GM23338 (cell line): ENCODE data around the gene PLS3. TPM values are rescaled to one million over a fixed set of nuclear protein-coding genes. Genes with fewer than 3 reads are reported as not detected.

ENCODE experiments used
- ATAC-seq: fragments of 200-7000 bp; cut with Tn5 transposase; 3 replicates; pipeline ENCODE4 v1.9.1; 2020
- DNase-seq: peaks from one replicate; pipeline ENCODE4 v3.0.0-alpha.2; 2015; ENCODE audit warnings: low spot score
- H2AFZ ChIP-seq: fragments of 200-600 bp; sonication (generic); 2 replicates; pipeline ENCODE4 v1.8.0; 2016; ENCODE audit warnings: antibody characterized with exemption, mild to moderate bottlenecking, moderate library complexity
- H3F3A ChIP-seq: fragments of 200-600 bp; sonication (generic); replicated peaks from 2 replicates; pipeline ENCODE4 v1.8.0; 2017; ENCODE audit warnings: antibody characterized with exemption, mixed run types, low read depth
- H3K27ac ChIP-seq: fragments of 200-600 bp; sonication (generic); 2 replicates; pipeline ENCODE4 v1.6.1; 2016; ENCODE audit warnings: low read depth
- H3K27me3 ChIP-seq: fragments of 200-600 bp; sonication (generic); 2 replicates; pipeline ENCODE4 v1.8.0; 2016; ENCODE audit warnings: mild to moderate bottlenecking, mixed run types, moderate library complexity; ENCODE audit not compliant: insufficient read depth
- H3K36me3 ChIP-seq: fragments of 200-600 bp; sonication (generic); 2 replicates; pipeline ENCODE4 v1.8.0; 2016; ENCODE audit warnings: mild to moderate bottlenecking; ENCODE audit not compliant: insufficient read depth
- H3K4me1 ChIP-seq: fragments of 200-600 bp; sonication (generic); 2 replicates; pipeline ENCODE4 v1.8.0; 2016; ENCODE audit warnings: mild to moderate bottlenecking, moderate library complexity; ENCODE audit not compliant: insufficient read depth
- H3K4me2 ChIP-seq: fragments of 200-600 bp; sonication (generic); 2 replicates; pipeline ENCODE4 v1.7.1; 2017; ENCODE audit warnings: mixed run types
- H3K4me3 ChIP-seq: fragments of 200-600 bp; sonication (generic); 2 replicates; pipeline ENCODE4 v1.6.1; 2016; ENCODE audit warnings: mixed run types
- H3K79me2 ChIP-seq: fragments of 200-600 bp; sonication (generic); replicated peaks from 2 replicates; pipeline ENCODE4 v1.8.0; 2017; ENCODE audit warnings: mild to moderate bottlenecking; ENCODE audit not compliant: insufficient read depth
- H3K9me2 ChIP-seq: fragments of 200-600 bp; sonication (generic); 2 replicates; pipeline ENCODE4 v1.8.0; 2017; ENCODE audit not compliant: insufficient read depth
- H4K20me1 ChIP-seq: fragments of 200-600 bp; sonication (generic); replicated peaks from 2 replicates; pipeline ENCODE4 v1.8.0; 2017; ENCODE audit warnings: mild to moderate bottlenecking; ENCODE audit not compliant: insufficient read depth
- H3K27ac Mint-ChIP-seq: 2 replicates; pipeline ENCODE4 v1.8.0; 2020; ENCODE audit warnings: inconsistent platforms, mild to moderate bottlenecking, moderate library complexity, mixed read lengths
- H3K27me3 Mint-ChIP-seq: 3 replicates; pipeline ENCODE4 v1.8.0; 2022; ENCODE audit warnings: low read depth, mild to moderate bottlenecking, moderate library complexity, mixed read lengths, inconsistent platforms; ENCODE audit not compliant: insufficient read depth, poor library complexity
- H3K36me3 Mint-ChIP-seq: 3 replicates; pipeline ENCODE4 v1.8.0; 2021; ENCODE audit warnings: low read depth, mild to moderate bottlenecking, inconsistent platforms, moderate library complexity, mixed read lengths
- H3K4me1 Mint-ChIP-seq: 3 replicates; pipeline ENCODE4 v1.8.0; 2020; ENCODE audit warnings: mild to moderate bottlenecking, inconsistent platforms, mixed read lengths
- H3K4me3 Mint-ChIP-seq: 3 replicates; pipeline ENCODE4 v1.8.0; 2021; ENCODE audit warnings: moderate library complexity, mild to moderate bottlenecking, inconsistent platforms, mixed read lengths
- H3K9me3 Mint-ChIP-seq: 3 replicates; pipeline ENCODE4 v1.8.0; 2020; ENCODE audit warnings: moderate library complexity, mild to moderate bottlenecking, inconsistent platforms, mixed read lengths
- CREB1 ChIP-seq: fragments of 250-450 bp; sonication (Bioruptor Pico); IDR thresholded peaks from 2 replicates; pipeline ENCODE4 v1.5.0; 2020; ENCODE audit warnings: low read depth, mild to moderate bottlenecking, moderate library complexity
- EZH2 ChIP-seq: fragments of 200-600 bp; sonication (generic); IDR thresholded peaks from one replicate; pipeline ENCODE4 v1.8.0; 2017; ENCODE audit warnings: antibody characterized with exemption, mild to moderate bottlenecking, low read depth; ENCODE audit not compliant: unreplicated experiment
- EZH2phosphoT487 ChIP-seq: fragments of 200-600 bp; sonication (generic); IDR thresholded peaks from one replicate; pipeline ENCODE4 v1.8.1; 2018; ENCODE audit warnings: antibody characterized with exemption; ENCODE audit not compliant: unreplicated experiment
- JUNB ChIP-seq: IDR thresholded peaks from one replicate; pipeline ENCODE4 v1.6.1; 2016; ENCODE audit warnings: antibody characterized with exemption; ENCODE audit not compliant: unreplicated experiment
- NANOG ChIP-seq: IDR thresholded peaks from 2 replicates; pipeline ENCODE4 v1.6.1; 2016; ENCODE audit warnings: antibody characterized with exemption, borderline replicate concordance
- POLR2AphosphoS5 ChIP-seq: IDR thresholded peaks from 2 replicates; pipeline ENCODE4 v1.6.1; 2016; ENCODE audit warnings: antibody characterized with exemption, low read depth
- STAT1 ChIP-seq: IDR thresholded peaks from one replicate; pipeline ENCODE4 v1.6.1; 2016; ENCODE audit warnings: antibody characterized with exemption; ENCODE audit not compliant: unreplicated experiment
- ZNF114 ChIP-seq: fragments of 250-450 bp; sonication (Bioruptor Pico); IDR thresholded peaks from 2 replicates; pipeline ENCODE4 v1.5.0; 2020; ENCODE audit warnings: mild to moderate bottlenecking, moderate library complexity
- ZNF331 ChIP-seq: fragments of 250-450 bp; sonication (Bioruptor Pico); IDR thresholded peaks from 2 replicates; pipeline ENCODE4 v1.5.0; 2020; ENCODE audit warnings: low read depth, mild to moderate bottlenecking, moderate library complexity
- polyA plus RNA-seq: library from polyadenylated mRNA; unstranded; fragments of >200 nt; fragmentation: Nextera tagmentation; extraction: Ambion mirVana; gene quantifications from 2 replicates; pipeline ENCODE4 v1.2.1, GENCODE V29; 2016
- total RNA-seq: library from RNA; depleted of rRNA; stranded (reverse); fragments of >200 nt; shearing (Covaris generic); gene quantifications from 2 replicates; pipeline ENCODE4 v1.2.3, GENCODE V29; 2014
- TF ChIP-seq, protein P1 (sequence below): IDR thresholded peaks from 2 replicates; pipeline ENCODE4 v1.6.1; 2016; ENCODE audit warnings: antibody characterized with exemption
- TF ChIP-seq, protein P2 (sequence below): IDR thresholded peaks from one replicate; pipeline ENCODE4 v1.6.1; 2018; ENCODE audit warnings: antibody characterized with exemption; ENCODE audit not compliant: unreplicated experiment
- TF ChIP-seq, protein P3 (sequence below), 2 experiments: fragments of 200-600 bp in 1 of 2; sonication (generic) in 1 of 2; conservative IDR thresholded peaks; 2 replicates each; pipeline versions ENCODE4 v1.5.1 to v1.6.1; 2016 to 2017; ENCODE audit warnings: antibody characterized with exemption in 2 of 2, low read depth in 2 of 2, mild to moderate bottlenecking in 2 of 2, moderate library complexity in 1 of 2
- TF ChIP-seq, protein P4 (sequence below): fragments of 250-450 bp; sonication (Bioruptor Pico); IDR thresholded peaks from 2 replicates; pipeline ENCODE4 v1.5.0; 2020; ENCODE audit warnings: mild to moderate bottlenecking, moderate library complexity

Gene PLS3
- total and polyA plus RNA-seq, 2 experiments from 2014 or later = 81.6 to 128 TPM

DNA sequence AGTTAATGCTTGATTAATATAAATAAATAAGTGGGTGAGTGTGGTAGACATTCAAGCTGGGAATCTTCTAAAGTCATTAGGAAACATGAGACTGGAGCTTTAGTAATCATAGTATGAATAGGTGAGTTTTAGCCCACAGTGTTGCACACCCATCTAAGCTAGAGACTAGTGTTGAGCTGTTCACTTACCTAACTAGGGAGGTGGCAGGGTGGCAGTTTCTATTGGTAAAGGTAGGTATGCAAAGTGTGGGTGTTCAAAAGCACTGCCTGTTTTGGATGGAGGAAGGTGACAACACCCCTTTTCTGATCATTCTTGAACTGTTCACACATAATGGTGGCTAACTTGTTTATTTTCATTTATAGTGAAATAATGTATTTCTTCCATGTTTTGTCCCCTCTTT lies 41.3 kb downstream of the PLS3 start:
- no peak overlapping the region for H2AFZ ChIP-seq
- peaks cover 4% of the 10 kb centered on the region; the same call in 1 of the 2 replicates for H3K4me1 ChIP-seq
- Mint-ChIP-seq H3K36me3 (no peaks in the 10 kb centered on the region; the same call in 2 of the 3 replicates), H3K9me3 (no peaks in the 10 kb centered on the region), H3K4me1 (peaks cover 25% of the 10 kb centered on the region), H3K27ac (no peak overlapping the region), H3K4me3 (no peak overlapping the region), H3K27me3 (peaks cover 2% of the 10 kb centered on the region)
- peaks cover 67% of the 10 kb centered on the region for H3K79me2 ChIP-seq
- DNase-seq = no peak
- no peak for TF ChIP-seq ZNF114 (CRISPR knock-in tag)
- no peak for TF ChIP-seq ZNF331 (CRISPR knock-in tag)
- TF ChIP-seq, protein P1, sequence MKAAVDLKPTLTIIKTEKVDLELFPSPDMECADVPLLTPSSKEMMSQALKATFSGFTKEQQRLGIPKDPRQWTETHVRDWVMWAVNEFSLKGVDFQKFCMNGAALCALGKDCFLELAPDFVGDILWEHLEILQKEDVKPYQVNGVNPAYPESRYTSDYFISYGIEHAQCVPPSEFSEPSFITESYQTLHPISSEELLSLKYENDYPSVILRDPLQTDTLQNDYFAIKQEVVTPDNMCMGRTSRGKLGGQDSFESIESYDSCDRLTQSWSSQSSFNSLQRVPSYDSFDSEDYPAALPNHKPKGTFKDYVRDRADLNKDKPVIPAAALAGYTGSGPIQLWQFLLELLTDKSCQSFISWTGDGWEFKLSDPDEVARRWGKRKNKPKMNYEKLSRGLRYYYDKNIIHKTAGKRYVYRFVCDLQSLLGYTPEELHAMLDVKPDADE = no peak
- TF ChIP-seq, protein P2, sequence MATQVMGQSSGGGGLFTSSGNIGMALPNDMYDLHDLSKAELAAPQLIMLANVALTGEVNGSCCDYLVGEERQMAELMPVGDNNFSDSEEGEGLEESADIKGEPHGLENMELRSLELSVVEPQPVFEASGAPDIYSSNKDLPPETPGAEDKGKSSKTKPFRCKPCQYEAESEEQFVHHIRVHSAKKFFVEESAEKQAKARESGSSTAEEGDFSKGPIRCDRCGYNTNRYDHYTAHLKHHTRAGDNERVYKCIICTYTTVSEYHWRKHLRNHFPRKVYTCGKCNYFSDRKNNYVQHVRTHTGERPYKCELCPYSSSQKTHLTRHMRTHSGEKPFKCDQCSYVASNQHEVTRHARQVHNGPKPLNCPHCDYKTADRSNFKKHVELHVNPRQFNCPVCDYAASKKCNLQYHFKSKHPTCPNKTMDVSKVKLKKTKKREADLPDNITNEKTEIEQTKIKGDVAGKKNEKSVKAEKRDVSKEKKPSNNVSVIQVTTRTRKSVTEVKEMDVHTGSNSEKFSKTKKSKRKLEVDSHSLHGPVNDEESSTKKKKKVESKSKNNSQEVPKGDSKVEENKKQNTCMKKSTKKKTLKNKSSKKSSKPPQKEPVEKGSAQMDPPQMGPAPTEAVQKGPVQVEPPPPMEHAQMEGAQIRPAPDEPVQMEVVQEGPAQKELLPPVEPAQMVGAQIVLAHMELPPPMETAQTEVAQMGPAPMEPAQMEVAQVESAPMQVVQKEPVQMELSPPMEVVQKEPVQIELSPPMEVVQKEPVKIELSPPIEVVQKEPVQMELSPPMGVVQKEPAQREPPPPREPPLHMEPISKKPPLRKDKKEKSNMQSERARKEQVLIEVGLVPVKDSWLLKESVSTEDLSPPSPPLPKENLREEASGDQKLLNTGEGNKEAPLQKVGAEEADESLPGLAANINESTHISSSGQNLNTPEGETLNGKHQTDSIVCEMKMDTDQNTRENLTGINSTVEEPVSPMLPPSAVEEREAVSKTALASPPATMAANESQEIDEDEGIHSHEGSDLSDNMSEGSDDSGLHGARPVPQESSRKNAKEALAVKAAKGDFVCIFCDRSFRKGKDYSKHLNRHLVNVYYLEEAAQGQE = no peak
- no peak for TF ChIP-seq EZH2phosphoT487
- TF ChIP-seq STAT1 = no peak
- TF ChIP-seq, protein P3, sequence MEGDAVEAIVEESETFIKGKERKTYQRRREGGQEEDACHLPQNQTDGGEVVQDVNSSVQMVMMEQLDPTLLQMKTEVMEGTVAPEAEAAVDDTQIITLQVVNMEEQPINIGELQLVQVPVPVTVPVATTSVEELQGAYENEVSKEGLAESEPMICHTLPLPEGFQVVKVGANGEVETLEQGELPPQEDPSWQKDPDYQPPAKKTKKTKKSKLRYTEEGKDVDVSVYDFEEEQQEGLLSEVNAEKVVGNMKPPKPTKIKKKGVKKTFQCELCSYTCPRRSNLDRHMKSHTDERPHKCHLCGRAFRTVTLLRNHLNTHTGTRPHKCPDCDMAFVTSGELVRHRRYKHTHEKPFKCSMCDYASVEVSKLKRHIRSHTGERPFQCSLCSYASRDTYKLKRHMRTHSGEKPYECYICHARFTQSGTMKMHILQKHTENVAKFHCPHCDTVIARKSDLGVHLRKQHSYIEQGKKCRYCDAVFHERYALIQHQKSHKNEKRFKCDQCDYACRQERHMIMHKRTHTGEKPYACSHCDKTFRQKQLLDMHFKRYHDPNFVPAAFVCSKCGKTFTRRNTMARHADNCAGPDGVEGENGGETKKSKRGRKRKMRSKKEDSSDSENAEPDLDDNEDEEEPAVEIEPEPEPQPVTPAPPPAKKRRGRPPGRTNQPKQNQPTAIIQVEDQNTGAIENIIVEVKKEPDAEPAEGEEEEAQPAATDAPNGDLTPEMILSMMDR (conservative IDR thresholded peaks at IDR 0.05; ENCODE audit: low read depth in 2 of 2) = no peak
- no peak for TF ChIP-seq POLR2AphosphoS5
- no peak for TF ChIP-seq EZH2
- no peak for TF ChIP-seq NANOG
- TF ChIP-seq, protein P4, sequence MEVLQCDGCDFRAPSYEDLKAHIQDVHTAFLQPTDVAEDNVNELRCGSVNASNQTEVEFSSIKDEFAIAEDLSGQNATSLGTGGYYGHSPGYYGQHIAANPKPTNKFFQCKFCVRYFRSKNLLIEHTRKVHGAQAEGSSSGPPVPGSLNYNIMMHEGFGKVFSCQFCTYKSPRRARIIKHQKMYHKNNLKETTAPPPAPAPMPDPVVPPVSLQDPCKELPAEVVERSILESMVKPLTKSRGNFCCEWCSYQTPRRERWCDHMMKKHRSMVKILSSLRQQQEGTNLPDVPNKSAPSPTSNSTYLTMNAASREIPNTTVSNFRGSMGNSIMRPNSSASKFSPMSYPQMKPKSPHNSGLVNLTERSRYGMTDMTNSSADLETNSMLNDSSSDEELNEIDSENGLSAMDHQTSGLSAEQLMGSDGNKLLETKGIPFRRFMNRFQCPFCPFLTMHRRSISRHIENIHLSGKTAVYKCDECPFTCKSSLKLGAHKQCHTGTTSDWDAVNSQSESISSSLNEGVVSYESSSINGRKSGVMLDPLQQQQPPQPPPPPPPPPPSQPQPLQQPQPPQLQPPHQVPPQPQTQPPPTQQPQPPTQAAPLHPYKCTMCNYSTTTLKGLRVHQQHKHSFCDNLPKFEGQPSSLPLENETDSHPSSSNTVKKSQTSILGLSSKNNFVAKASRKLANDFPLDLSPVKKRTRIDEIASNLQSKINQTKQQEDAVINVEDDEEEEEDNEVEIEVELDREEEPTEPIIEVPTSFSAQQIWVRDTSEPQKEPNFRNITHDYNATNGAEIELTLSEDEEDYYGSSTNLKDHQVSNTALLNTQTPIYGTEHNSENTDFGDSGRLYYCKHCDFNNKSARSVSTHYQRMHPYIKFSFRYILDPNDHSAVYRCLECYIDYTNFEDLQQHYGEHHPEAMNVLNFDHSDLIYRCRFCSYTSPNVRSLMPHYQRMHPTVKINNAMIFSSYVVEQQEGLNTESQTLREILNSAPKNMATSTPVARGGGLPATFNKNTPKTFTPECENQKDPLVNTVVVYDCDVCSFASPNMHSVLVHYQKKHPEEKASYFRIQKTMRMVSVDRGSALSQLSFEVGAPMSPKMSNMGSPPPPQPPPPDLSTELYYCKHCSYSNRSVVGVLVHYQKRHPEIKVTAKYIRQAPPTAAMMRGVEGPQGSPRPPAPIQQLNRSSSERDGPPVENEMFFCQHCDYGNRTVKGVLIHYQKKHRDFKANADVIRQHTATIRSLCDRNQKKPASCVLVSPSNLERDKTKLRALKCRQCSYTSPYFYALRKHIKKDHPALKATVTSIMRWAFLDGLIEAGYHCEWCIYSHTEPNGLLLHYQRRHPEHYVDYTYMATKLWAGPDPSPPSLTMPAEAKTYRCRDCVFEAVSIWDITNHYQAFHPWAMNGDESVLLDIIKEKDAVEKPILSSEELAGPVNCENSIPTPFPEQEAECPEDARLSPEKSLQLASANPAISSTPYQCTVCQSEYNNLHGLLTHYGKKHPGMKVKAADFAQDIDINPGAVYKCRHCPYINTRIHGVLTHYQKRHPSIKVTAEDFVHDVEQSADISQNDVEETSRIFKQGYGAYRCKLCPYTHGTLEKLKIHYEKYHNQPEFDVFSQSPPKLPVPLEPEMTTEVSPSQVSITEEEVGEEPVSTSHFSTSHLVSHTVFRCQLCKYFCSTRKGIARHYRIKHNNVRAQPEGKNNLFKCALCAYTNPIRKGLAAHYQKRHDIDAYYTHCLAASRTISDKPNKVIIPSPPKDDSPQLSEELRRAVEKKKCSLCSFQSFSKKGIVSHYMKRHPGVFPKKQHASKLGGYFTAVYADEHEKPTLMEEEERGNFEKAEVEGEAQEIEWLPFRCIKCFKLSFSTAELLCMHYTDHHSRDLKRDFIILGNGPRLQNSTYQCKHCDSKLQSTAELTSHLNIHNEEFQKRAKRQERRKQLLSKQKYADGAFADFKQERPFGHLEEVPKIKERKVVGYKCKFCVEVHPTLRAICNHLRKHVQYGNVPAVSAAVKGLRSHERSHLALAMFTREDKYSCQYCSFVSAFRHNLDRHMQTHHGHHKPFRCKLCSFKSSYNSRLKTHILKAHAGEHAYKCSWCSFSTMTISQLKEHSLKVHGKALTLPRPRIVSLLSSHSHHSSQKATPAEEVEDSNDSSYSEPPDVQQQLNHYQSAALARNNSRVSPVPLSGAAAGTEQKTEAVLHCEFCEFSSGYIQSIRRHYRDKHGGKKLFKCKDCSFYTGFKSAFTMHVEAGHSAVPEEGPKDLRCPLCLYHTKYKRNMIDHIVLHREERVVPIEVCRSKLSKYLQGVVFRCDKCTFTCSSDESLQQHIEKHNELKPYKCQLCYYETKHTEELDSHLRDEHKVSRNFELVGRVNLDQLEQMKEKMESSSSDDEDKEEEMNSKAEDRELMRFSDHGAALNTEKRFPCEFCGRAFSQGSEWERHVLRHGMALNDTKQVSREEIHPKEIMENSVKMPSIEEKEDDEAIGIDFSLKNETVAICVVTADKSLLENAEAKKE (CRISPR knock-in tag) = no peak
- TF ChIP-seq JUNB = no peak
- TF ChIP-seq CREB1 = no peak
- H3K36me3 ChIP-seq = no peaks in the 10 kb centered on the region
- peak overlapping the region; percentile 52 for H3K27ac ChIP-seq
- no peak overlapping the region for H3K4me3 ChIP-seq
- ATAC-seq = no peak
- no peaks in the 10 kb centered on the region for H3K27me3 ChIP-seq
- H3F3A ChIP-seq = no peaks in the 10 kb centered on the region
- H3K4me2 ChIP-seq = no peak overlapping the region
- no peaks in the 10 kb centered on the region for H3K9me2 ChIP-seq
- no peaks in the 10 kb centered on the region for H4K20me1 ChIP-seq
